IMR-90 (cell line): ENCODE results near the gene PIP5K1B. TPM values are rescaled to one million over a fixed set of nuclear protein-coding genes. Genes with fewer than 3 reads are reported as not detected.

ENCODE experiments used
- ATAC-seq: fragments of 200-7000 bp; cut with Tn5 transposase; 2 replicates; pipeline ENCODE4 v1.9.1; 2020; ENCODE audit warnings: low read depth, mild to moderate bottlenecking, moderate library complexity
- BruUV-seq: library from RNA; stranded (reverse); fragments of 400-500 nt; replicated peaks from 2 replicates; lab custom pipeline; 2021; lab: Mats Ljungman, UMichigan
- CTCF ChIA-PET: fragments of 300-600 bp; formaldehyde crosslinking; extraction: SDS; loops from one replicate; lab custom pipeline; 2021; ENCODE audit warnings: antibody characterized with exemption; lab: Yijun Ruan, JAX
- POLR2A ChIA-PET: fragments of 300-600 bp; sonication (Branson Sonifier 250); formaldehyde crosslinking; loops from one replicate; lab custom pipeline; 2022; ENCODE audit warnings: antibody characterized with exemption; ENCODE audit not compliant: unreplicated experiment; lab: Charles Lee
- DNase-seq: peaks from one replicate; pipeline ENCODE4 v3.0.0; 2013
- H2AFZ ChIP-seq: replicated peaks from 2 replicates; pipeline ENCODE3; 2013; ENCODE audit warnings: low read length, mild to moderate bottlenecking; ENCODE audit not compliant: poor library complexity
- H2AK5ac ChIP-seq: 2 replicates; pipeline ENCODE4 v1.6.1; 2013; ENCODE audit warnings: low read depth, low read length, inconsistent platforms
- H2AK9ac ChIP-seq: replicated peaks from 2 replicates; pipeline ENCODE3; 2013; ENCODE audit warnings: mild to moderate bottlenecking, low read depth, low read length, moderate library complexity; ENCODE audit not compliant: poor library complexity
- H2BK120ac ChIP-seq: 2 replicates; pipeline ENCODE4 v1.6.1; 2013; ENCODE audit warnings: low read depth, low read length, inconsistent platforms
- H2BK15ac ChIP-seq: 3 replicates; pipeline ENCODE4 v1.6.1; 2013; ENCODE audit warnings: low read depth, low read length, inconsistent platforms
- H2BK20ac ChIP-seq: 2 replicates; pipeline ENCODE4 v1.6.1; 2013; ENCODE audit warnings: low read depth, mild to moderate bottlenecking, inconsistent platforms, low read length, moderate library complexity
- H2BK5ac ChIP-seq: 2 replicates; pipeline ENCODE4 v1.6.1; 2013; ENCODE audit warnings: mild to moderate bottlenecking, low read depth, low read length, inconsistent platforms; ENCODE audit not compliant: poor library complexity, severe bottlenecking
- H3K14ac ChIP-seq: replicated peaks from 2 replicates; pipeline ENCODE4 v1.6.1; 2013; ENCODE audit warnings: low read depth, low read length, inconsistent platforms
- H3K18ac ChIP-seq: 2 replicates; pipeline ENCODE4 v1.6.1; 2013; ENCODE audit warnings: low read depth, low read length, control low read depth
- H3K23ac ChIP-seq: 2 replicates; pipeline ENCODE4 v1.6.1; 2013; ENCODE audit warnings: low read depth, low read length, inconsistent platforms
- H3K27ac ChIP-seq: 2 replicates; pipeline ENCODE4 v1.5.1; 2013; ENCODE audit warnings: mild to moderate bottlenecking, control low read depth, low read length; ENCODE audit not compliant: insufficient read depth
- H3K27me3 ChIP-seq: 2 replicates; pipeline ENCODE4 v1.6.1; 2013; ENCODE audit warnings: low read length; ENCODE audit not compliant: control insufficient read depth, insufficient read depth
- H3K36me3 ChIP-seq: 2 replicates; pipeline ENCODE4 v1.6.1; 2013; ENCODE audit warnings: low read length, mixed read lengths; ENCODE audit not compliant: control insufficient read depth, insufficient read depth
- H3K4ac ChIP-seq: 2 replicates; pipeline ENCODE4 v1.6.1; 2013; ENCODE audit warnings: low read depth, low read length, inconsistent platforms
- H3K4me1 ChIP-seq: 2 replicates; pipeline ENCODE4 v1.6.1; 2013; ENCODE audit warnings: low read length, mixed read lengths; ENCODE audit not compliant: control insufficient read depth, insufficient read depth
- H3K4me2 ChIP-seq: 2 replicates; pipeline ENCODE4 v1.6.1; 2013; ENCODE audit warnings: low read depth, mild to moderate bottlenecking, control low read depth, low read length, moderate library complexity
- H3K4me3 ChIP-seq: 2 replicates; pipeline ENCODE4 v1.5.1; 2013; ENCODE audit warnings: low read depth, mild to moderate bottlenecking, control low read depth, low read length, moderate library complexity; ENCODE audit not compliant: insufficient read depth
- H3K56ac ChIP-seq: 2 replicates; pipeline ENCODE4 v1.6.1; 2013; ENCODE audit warnings: low read length, inconsistent platforms; ENCODE audit not compliant: insufficient read depth; ENCODE audit errors: extremely low read depth
- H3K79me1 ChIP-seq, 2 experiments: 2 replicates each; pipeline ENCODE4 v1.6.1; 2013; ENCODE audit warnings: low read length in 2 of 2, inconsistent platforms in 1 of 2, low read depth in 1 of 2
- H3K9ac ChIP-seq: 2 replicates; pipeline ENCODE4 v1.6.1; 2013; ENCODE audit warnings: low read depth, low read length, control low read depth
- H3K9me1 ChIP-seq: 2 replicates; pipeline ENCODE4 v1.6.1; 2013; ENCODE audit warnings: low read length, inconsistent platforms; ENCODE audit not compliant: insufficient read depth
- H3K9me3 ChIP-seq: 2 replicates; pipeline ENCODE4 v1.6.1; 2013; ENCODE audit warnings: low read length; ENCODE audit not compliant: control insufficient read depth, insufficient read depth
- H4K20me1 ChIP-seq: 2 replicates; pipeline ENCODE4 v1.6.1; 2013; ENCODE audit warnings: low read length, inconsistent platforms; ENCODE audit not compliant: insufficient read depth
- H4K5ac ChIP-seq: 2 replicates; pipeline ENCODE4 v1.6.1; 2013; ENCODE audit warnings: mild to moderate bottlenecking, low read depth, low read length, control low read depth
- H4K8ac ChIP-seq, 2 experiments: 2 replicates each; pipeline ENCODE4 v1.6.1; 2013; ENCODE audit warnings: low read depth in 2 of 2, low read length in 2 of 2, control low read depth in 1 of 2, inconsistent platforms in 1 of 2
- H4K91ac ChIP-seq: 2 replicates; pipeline ENCODE4 v1.6.1; 2013; ENCODE audit warnings: low read depth, low read length, inconsistent platforms; ENCODE audit not compliant: insufficient read depth
- CHD1 ChIP-seq: IDR thresholded peaks from 2 replicates; pipeline ENCODE4 v1.6.1; 2012; ENCODE audit warnings: low read depth, low read length, improper control_type of control experiment
- RAD21 ChIP-seq: IDR thresholded peaks from 2 replicates; pipeline ENCODE4 v1.6.1; 2012; ENCODE audit warnings: low read length, improper control_type of control experiment
- WGBS, 2 experiments: methylation state at CpG; one replicate each; pipeline versions ENCODE4 v1.1.5 to v1.1.7; 2013; ENCODE audit warnings: missing lambda C conversion rate in 2 of 2; ENCODE audit not compliant: insufficient read length in 1 of 2; ENCODE audit errors: extremely low coverage in 2 of 2; 5-methylcytosine and 5-hydroxymethylcytosine counted together
- dilution Hi-C: fragments of 300-500 bp; cut with HindIII; formaldehyde crosslinking; loops from one replicate; pipeline ENCODE4 v1.14.3; 2018; ENCODE audit warnings: low sequenced_read_pairs; ENCODE audit not compliant: unreplicated experiment
- in situ Hi-C: fragments of 300-500 bp; cut with MboI; formaldehyde crosslinking; loops from 3 replicates; pipeline ENCODE4 v1.14.3; 2019; ENCODE audit warnings: low sequenced_read_pairs, inconsistent platforms, mixed read lengths
- intact Hi-C: fragments of 100-400 bp; cut with micrococcal nuclease; formaldehyde crosslinking; loops from 2 replicates; pipeline ENCODE4 v1.10.0; 2022
- polyA plus RNA-seq, 3 experiments: library from polyadenylated mRNA; depleted of rRNA; stranded (reverse); fragments of >200 nt; gene quantifications; 2 replicates each; pipeline ENCODE4 v1.2.3, GENCODE V29; 2012; ENCODE audit warnings: low replicate concordance in 1 of 3
- total RNA-seq: library from RNA; depleted of rRNA; stranded (reverse); fragments of >200 nt; gene quantifications from 2 replicates; pipeline ENCODE4 v1.2.3, GENCODE V29; 2012

Gene PIP5K1B
- total and polyA plus RNA-seq, 2 of the 4 experiments (the other 2 are of a cell fraction), result not detected

- Histone ChIP-seq H4K20me1 (no peaks in the 10 kb centered on the region), H4K91ac (no peak within 1 kb of the TSS), H3K4me1 (no peaks in the 10 kb centered on the region), H3K27ac (no peak within 1 kb of the TSS), H3K36me3 (no peaks in the 10 kb centered on the region), H3K9ac (no peak within 1 kb of the TSS), H3K9me3 (no peaks in the 10 kb centered on the region), H4K5ac (no peak within 1 kb of the TSS), H2AK5ac (no peak within 1 kb of the TSS), H2BK120ac (no peak within 1 kb of the TSS), H3K4ac (no peak within 1 kb of the TSS), H3K4me2 (no peak within 1 kb of the TSS), H2AK9ac (no peak within 1 kb of the TSS), H3K4me3 (no peak within 1 kb of the TSS), H4K8ac (no peak within 1 kb of the TSS), H2BK15ac (no peak within 1 kb of the TSS), H3K27me3 (peaks cover 11% of the 10 kb centered on the region), H3K9me1 (no peaks in the 10 kb centered on the region), H3K18ac (no peak within 1 kb of the TSS), H2BK20ac (no peak within 1 kb of the TSS), H2AFZ (no peak within 1 kb of the TSS), H2BK5ac (no peak within 1 kb of the TSS), H3K56ac (no peak within 1 kb of the TSS), H3K14ac (no peak within 1 kb of the TSS), H3K23ac (no peak within 1 kb of the TSS), H3K79me1 (no peaks in the 10 kb centered on the region)
- CTCF ChIA-PET, result no interaction called here
- no peak for ATAC-seq
- intact Hi-C loops (no loop called here), in situ Hi-C loops (no loop called here), dilution Hi-C loops (no loop called here)
- WGBS, 2 experiments, result 47% methylated on average over 3 of the region's 29 CpGs; no CpG with 5 or more reads in 1 of the 2 experiments
- BruUV-seq, result no TSS peak
- no peak for DNase-seq
- POLR2A ChIA-PET, result no interaction called here
- TF ChIP-seq RAD21 (no peak), CHD1 (no peak)
These were observed 309.0 kb downstream of the PIP5K1B start, which contains the start of gene PRKACG for GRCh38 chr9:69014013-69014412. TSS of gene PRKACG (minus strand) at chr9:69014113. CDS start at chr9:69014092, 21 bp downstream.
